ENCODE measurements around the gene DENND4C. TPM values are rescaled to one million over a fixed set of nuclear protein-coding genes. Genes with fewer than 3 reads are reported as not detected.
A peak's percentile ranks its signal among the peaks of the same experiment; 100 is the strongest.
"Not testable (repeated sequence)": the region's sequence is repeated elsewhere in the genome, so short reads cannot be mapped to it uniquely, and the experiment has no call there.

Gene DENND4C
- polyA plus RNA-seq, 1 donor = 43.9 TPM

DNA sequence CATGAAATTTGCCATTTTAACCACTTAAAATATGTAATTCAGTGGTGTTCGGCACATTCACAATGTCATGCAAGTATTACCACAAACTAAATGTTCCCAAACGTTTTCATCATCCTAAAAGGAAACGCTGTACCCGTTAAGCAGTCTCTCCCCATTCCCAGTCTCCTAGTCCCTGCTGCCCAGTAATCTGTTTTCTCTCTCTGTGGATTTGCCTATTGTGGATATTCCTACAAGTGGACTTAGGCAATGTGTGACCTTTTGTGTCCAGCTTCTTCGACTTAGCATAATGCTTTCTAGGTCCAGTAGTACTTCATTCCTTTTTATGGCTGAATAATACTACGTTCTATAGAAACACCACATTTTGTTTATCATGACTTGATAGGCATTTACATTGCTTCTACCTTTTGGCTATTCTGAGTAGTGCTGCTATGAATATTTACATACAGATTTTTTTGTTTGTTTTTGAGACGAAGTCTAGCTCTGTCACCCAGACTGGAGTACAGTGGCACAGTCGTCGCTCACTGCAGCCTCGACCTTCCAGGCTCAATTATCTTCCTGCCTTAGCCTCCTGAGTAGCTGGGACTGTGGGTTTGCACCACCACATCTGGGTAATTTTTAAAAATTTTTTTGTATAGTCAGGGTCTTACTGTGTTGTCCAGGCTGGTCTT lies 13.0 kb downstream of the DENND4C start:
- 89% methylated on average over 3 of the region's 10 CpGs for WGBS (ENCODE audit: insufficient coverage, low lambda C conversion rate)
- Histone ChIP-seq H3K4me1 (ENCODE audit: control insufficient read depth, insufficient read depth, low read length) (peaks cover 21% of the 10 kb centered on the region), H3K27me3 (ENCODE audit: control insufficient read depth, insufficient read depth, low read length) (no peaks in the 10 kb centered on the region), H3K27ac (ENCODE audit: low read length) (no peak overlapping the region), H3K9me3 (ENCODE audit: control insufficient read depth, low read depth, low read length) (no peaks in the 10 kb centered on the region), H3K36me3 (ENCODE audit: control insufficient read depth, insufficient read depth, low read length) (peaks cover 14% of the 10 kb centered on the region), H3K4me3 (ENCODE audit: low read length) (no peak overlapping the region)
- no peak for DNase-seq

DNA sequence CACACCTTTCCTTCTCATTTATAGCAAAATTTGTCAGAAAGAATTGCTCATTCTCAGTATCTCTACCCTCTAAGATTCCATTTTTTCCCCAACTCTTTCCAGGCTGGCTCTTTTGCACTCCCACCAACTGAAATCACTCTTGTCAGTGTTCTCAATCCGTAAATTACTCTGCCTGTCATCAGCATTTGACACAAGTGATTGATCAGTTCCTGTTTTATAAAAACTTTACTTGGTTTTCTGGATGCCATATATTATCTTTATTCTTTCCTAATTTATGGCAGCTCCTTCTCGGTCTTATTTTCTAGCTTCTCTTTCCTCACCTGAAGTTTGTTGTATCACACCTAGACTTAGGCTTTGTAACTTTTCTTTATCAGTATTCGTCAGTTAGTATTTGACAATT lies 16.4 kb downstream of the DENND4C start:
- H3K27ac ChIP-seq (ENCODE audit: low read length) = peak overlapping the region; percentile 18
- 23% methylated on average over 2 of the region's 3 CpGs for WGBS (ENCODE audit: insufficient coverage, low lambda C conversion rate)
- peaks cover 28% of the 10 kb centered on the region for H3K4me1 ChIP-seq (ENCODE audit: control insufficient read depth, insufficient read depth, low read length)

DNA sequence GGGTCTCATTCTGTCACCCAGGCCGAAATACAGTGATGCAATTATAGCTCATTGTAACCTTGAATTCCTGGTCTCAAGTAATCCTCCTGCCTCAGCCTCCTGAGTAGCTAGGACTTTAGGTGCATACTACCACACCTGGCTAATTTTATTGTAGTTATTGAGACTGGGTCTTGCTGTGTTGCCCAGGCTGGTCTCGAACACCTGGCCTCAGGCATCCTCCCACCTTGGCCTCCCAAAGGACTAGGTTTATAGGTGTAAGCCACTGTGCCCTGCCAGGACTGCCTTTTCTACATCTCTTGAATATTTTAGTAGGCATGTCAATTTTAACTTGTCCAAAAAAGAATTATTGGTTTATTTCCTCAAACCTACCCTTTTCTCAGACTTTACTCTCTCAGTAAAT lies 16.9 kb downstream of the DENND4C start:
- no peaks in the 10 kb centered on the region for H3K27me3 ChIP-seq (ENCODE audit: control insufficient read depth, insufficient read depth, low read length)
- H3K36me3 ChIP-seq (ENCODE audit: control insufficient read depth, insufficient read depth, low read length) = peaks cover 5% of the 10 kb centered on the region
- H3K4me1 ChIP-seq (ENCODE audit: control insufficient read depth, insufficient read depth, low read length) = peaks cover 28% of the 10 kb centered on the region
- no peak overlapping the region for H3K4me3 ChIP-seq (ENCODE audit: low read length)
- H3K9me3 ChIP-seq (ENCODE audit: control insufficient read depth, low read depth, low read length) = no peaks in the 10 kb centered on the region
- WGBS (ENCODE audit: insufficient coverage, low lambda C conversion rate) = no CpG with 5 or more reads among the region's 2 CpGs
- DNase-seq = no peak
- peak overlapping the region; percentile 18 for H3K27ac ChIP-seq (ENCODE audit: low read length)

More for the DNA sequence above, 16.4 kb downstream of the DENND4C start:
- DNase-seq = no peak
- H3K4me3 ChIP-seq (ENCODE audit: low read length) = no peak overlapping the region
- no peaks in the 10 kb centered on the region for H3K27me3 ChIP-seq (ENCODE audit: control insufficient read depth, insufficient read depth, low read length)
- peaks cover 5% of the 10 kb centered on the region for H3K36me3 ChIP-seq (ENCODE audit: control insufficient read depth, insufficient read depth, low read length)
- no peaks in the 10 kb centered on the region for H3K9me3 ChIP-seq (ENCODE audit: control insufficient read depth, low read depth, low read length)

GRCh38 chr9:19250346-19250745 lies 19.9 kb downstream of the DENND4C start:
- no CpG with 5 or more reads among the region's 8 CpGs for WGBS (ENCODE audit: insufficient coverage, low lambda C conversion rate)
- not testable (repeated sequence) for H3K27me3 ChIP-seq (ENCODE audit: control insufficient read depth, insufficient read depth, low read length); H3K4me3 ChIP-seq (ENCODE audit: low read length); H3K9me3 ChIP-seq (ENCODE audit: control insufficient read depth, low read depth, low read length); H3K36me3 ChIP-seq (ENCODE audit: control insufficient read depth, insufficient read depth, low read length)
- DNase-seq = peak; percentile 48 to 79
- Histone ChIP-seq H3K4me1 (ENCODE audit: control insufficient read depth, insufficient read depth, low read length) (peaks cover 28% of the 10 kb centered on the region), H3K27ac (ENCODE audit: low read length) (peak overlapping the region; percentile 59)

DNA sequence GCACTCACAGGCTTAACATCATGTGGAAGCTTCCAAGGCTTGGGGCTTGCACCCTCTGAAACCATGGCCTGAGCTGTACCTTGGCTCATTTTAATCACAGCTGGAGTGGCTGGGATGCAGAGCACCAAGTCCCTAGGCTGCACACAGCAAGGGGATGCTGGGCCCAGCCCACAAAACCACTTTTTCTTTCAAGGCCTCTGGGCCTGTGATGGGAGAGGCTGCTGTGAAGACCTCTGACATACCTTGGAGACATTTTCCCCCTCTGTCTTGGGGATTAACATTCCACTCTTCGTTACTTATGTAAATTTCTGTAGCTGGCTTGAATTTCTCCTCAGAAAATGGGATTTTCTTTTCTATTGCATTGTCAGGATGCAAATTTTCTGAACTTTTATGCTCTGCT lies 20.7 kb downstream of the DENND4C start:
- not testable (repeated sequence) for H3K27me3 ChIP-seq (ENCODE audit: control insufficient read depth, insufficient read depth, low read length); H3K36me3 ChIP-seq (ENCODE audit: control insufficient read depth, insufficient read depth, low read length); H3K9me3 ChIP-seq (ENCODE audit: control insufficient read depth, low read depth, low read length); DNase-seq; H3K4me3 ChIP-seq (ENCODE audit: low read length)
- WGBS (ENCODE audit: insufficient coverage, low lambda C conversion rate) = no CpG with 5 or more reads among the region's 1 CpG
- peaks cover 24% of the 10 kb centered on the region for H3K4me1 ChIP-seq (ENCODE audit: control insufficient read depth, insufficient read depth, low read length)
- H3K27ac ChIP-seq (ENCODE audit: low read length) = peak overlapping the region; percentile 59

GRCh38 chr9:19251622-19252021 lies 21.1 kb downstream of the DENND4C start:
- WGBS (ENCODE audit: insufficient coverage, low lambda C conversion rate) = 49% methylated on average over 2 of the region's 5 CpGs
- DNase-seq; H3K36me3 ChIP-seq (ENCODE audit: control insufficient read depth, insufficient read depth, low read length); H3K4me3 ChIP-seq (ENCODE audit: low read length); H3K27me3 ChIP-seq (ENCODE audit: control insufficient read depth, insufficient read depth, low read length); H3K9me3 ChIP-seq (ENCODE audit: control insufficient read depth, low read depth, low read length); H3K27ac ChIP-seq (ENCODE audit: low read length): not testable (repeated sequence)
- peaks cover 19% of the 10 kb centered on the region for H3K4me1 ChIP-seq (ENCODE audit: control insufficient read depth, insufficient read depth, low read length)

DNA sequence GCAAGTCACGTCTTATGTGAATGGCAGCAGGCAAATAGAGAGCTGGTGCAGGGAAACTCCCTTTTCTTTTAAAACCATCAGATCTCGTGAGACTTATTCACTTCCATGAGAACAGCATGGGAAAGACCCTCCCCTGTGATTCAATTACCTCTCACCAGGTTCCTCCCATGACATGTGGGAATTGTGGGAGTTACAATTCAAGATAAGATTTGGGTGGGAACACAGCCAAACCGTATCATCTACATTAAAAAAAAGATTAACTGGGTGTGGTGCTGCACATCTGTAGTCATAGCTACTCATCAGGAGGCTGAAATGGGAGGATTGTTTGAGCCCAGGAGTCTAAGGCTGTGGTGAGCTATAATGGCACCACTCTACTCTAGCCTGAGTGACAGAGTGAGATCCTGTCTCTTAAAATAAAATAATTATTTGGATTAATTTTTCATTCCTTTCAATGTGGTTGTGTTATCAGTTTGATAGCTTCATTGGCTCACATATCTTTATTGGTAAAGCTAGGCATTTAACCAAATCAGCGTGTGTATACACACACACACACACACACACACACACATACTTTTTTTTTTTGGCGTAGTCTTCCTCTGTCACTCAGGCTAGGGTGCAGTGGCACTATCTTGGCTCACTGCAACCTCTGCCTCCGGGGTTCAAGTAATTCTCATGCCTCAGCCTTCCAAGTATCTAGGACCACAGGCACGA lies 21.8 kb downstream of the DENND4C start:
- peaks cover 12% of the 10 kb centered on the region for H3K4me1 ChIP-seq (ENCODE audit: control insufficient read depth, insufficient read depth, low read length)
- H3K9me3 ChIP-seq (ENCODE audit: control insufficient read depth, low read depth, low read length) = no peaks in the 10 kb centered on the region
- no peak overlapping the region for H3K27ac ChIP-seq (ENCODE audit: low read length)
- H3K36me3 ChIP-seq (ENCODE audit: control insufficient read depth, insufficient read depth, low read length) = peaks cover 3% of the 10 kb centered on the region
- H3K27me3 ChIP-seq (ENCODE audit: control insufficient read depth, insufficient read depth, low read length) = no peaks in the 10 kb centered on the region
- DNase-seq = no peak
- no CpG with 5 or more reads among the region's 7 CpGs for WGBS (ENCODE audit: insufficient coverage, low lambda C conversion rate)
- H3K4me3 ChIP-seq (ENCODE audit: low read length) = no peak overlapping the region

DNA sequence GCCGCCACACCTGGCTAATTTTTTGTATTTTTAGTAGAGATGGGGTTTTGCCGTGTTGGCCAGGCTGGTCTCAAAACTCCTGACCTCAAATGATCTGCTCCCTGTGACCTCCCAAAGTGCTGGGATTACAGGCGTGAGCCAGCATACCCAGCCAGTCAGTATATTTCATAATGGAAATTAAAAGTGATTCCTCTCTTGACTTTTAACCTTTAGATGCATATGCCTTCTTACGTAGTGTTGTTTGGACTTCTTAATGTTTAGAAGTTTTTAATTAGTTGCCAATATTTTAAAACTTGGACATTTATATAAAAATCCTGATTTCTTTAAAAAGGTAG lies 22.4 kb downstream of the DENND4C start:
- 83% methylated on average over 1 of the region's 4 CpGs for WGBS (ENCODE audit: insufficient coverage, low lambda C conversion rate)
- Histone ChIP-seq H3K9me3 (ENCODE audit: control insufficient read depth, low read depth, low read length) (no peaks in the 10 kb centered on the region), H3K27ac (ENCODE audit: low read length) (no peak overlapping the region), H3K4me3 (ENCODE audit: low read length) (no peak overlapping the region), H3K4me1 (ENCODE audit: control insufficient read depth, insufficient read depth, low read length) (peaks cover 11% of the 10 kb centered on the region), H3K27me3 (ENCODE audit: control insufficient read depth, insufficient read depth, low read length) (no peaks in the 10 kb centered on the region), H3K36me3 (ENCODE audit: control insufficient read depth, insufficient read depth, low read length) (peaks cover 3% of the 10 kb centered on the region)
- no peak for DNase-seq

- Histone ChIP-seq H3K27ac (ENCODE audit: low read length) (no peak overlapping the region), H3K27me3 (ENCODE audit: control insufficient read depth, insufficient read depth, low read length) (no peaks in the 10 kb centered on the region), H3K36me3 (ENCODE audit: control insufficient read depth, insufficient read depth, low read length) (peaks cover 3% of the 10 kb centered on the region), H3K9me3 (ENCODE audit: control insufficient read depth, low read depth, low read length) (no peaks in the 10 kb centered on the region), H3K4me3 (ENCODE audit: low read length) (no peak overlapping the region), H3K4me1 (ENCODE audit: control insufficient read depth, insufficient read depth, low read length) (peaks cover 8% of the 10 kb centered on the region)
- no peak for DNase-seq
- no CpG with 5 or more reads among the region's 2 CpGs for WGBS (ENCODE audit: insufficient coverage, low lambda C conversion rate)
Observed at GRCh38 chr9:19255112-19255511, 24.6 kb downstream of the DENND4C start.

GRCh38 chr9:19255821-19256220 lies 25.3 kb downstream of the DENND4C start:
- Histone ChIP-seq H3K4me1 (ENCODE audit: control insufficient read depth, insufficient read depth, low read length) (peaks cover 4% of the 10 kb centered on the region), H3K27me3 (ENCODE audit: control insufficient read depth, insufficient read depth, low read length) (no peaks in the 10 kb centered on the region), H3K9me3 (ENCODE audit: control insufficient read depth, low read depth, low read length) (no peaks in the 10 kb centered on the region), H3K36me3 (ENCODE audit: control insufficient read depth, insufficient read depth, low read length) (peaks cover 3% of the 10 kb centered on the region), H3K4me3 (ENCODE audit: low read length) (no peak overlapping the region), H3K27ac (ENCODE audit: low read length) (no peak overlapping the region)
- no peak for DNase-seq

All from large intestine (tissue), 3 donors.